Measurements from ENCODE around the gene SRMS.

SRMS gene

GRCh38 chr20:63539441-63540370 lies 7.8 kb downstream of the SRMS start:
- in situ Hi-C loops (cut with MboI; ENCODE audit: low sequenced_read_pairs): no loop called here

DNA sequence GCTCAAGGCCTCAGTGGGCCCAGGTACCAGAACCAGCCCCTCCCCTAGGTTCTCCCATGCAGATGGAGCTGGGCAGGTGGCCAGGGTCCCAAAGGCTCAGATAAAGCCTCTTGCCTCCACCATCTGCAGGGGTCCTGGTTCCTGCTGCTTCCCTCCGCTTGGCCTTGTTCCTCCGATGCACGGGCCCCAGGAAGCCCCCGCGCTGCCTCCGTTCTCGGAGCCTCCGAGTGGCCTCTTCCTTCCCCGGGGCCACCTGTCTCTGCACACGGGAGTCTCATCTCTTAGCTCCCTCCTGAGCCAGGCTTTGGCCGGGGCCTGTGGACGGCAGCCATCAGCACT lies 8.5 kb downstream of the SRMS start:
- in situ Hi-C loops (cut with MboI; ENCODE audit: low sequenced_read_pairs): no loop called here

DNA sequence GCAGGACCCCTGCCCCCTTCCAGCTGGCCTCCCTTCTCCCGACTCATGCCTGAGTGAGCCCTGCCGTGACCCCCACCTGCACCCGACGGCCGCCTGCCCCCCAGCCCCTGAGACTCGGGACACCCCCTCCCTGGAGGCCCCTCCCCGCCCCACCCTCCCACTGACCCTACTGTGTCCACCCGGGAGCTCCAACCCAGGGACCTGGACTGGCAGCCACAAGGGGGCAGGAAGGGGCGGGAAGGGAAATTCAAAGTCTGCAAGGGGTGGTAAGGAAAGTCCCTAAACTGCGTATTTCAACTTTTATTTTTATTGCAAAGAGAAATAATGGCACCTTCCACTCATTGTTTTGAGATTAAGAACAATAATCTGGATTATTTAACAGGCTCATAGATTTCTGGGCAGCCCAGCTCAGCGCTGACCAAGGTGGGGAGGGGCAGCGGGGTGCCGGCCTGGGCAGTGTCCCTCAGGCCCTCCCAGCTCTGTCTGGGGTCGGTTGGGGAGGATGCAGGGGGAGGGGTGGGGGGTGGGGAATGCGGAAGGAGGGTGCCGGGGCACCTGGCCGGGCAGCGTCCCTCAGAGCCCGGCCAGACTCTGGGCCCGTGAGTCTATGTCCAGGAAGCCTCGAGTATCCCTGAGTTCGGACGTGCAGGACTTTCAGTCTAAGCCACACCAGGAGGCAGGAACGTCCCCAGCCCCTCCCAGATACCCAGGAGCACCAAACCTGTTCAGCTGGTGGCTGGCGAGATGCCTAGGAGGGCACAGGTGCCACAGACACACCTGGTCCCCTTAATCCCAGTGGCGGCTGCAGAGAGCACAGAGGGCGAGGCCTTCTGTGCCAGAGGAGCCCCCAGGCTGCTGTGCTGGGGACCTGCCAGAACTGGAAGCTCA lies 9.1 kb downstream of the SRMS start:
- in situ Hi-C loops (cut with MboI; ENCODE audit: low sequenced_read_pairs): no loop called here

DNA sequence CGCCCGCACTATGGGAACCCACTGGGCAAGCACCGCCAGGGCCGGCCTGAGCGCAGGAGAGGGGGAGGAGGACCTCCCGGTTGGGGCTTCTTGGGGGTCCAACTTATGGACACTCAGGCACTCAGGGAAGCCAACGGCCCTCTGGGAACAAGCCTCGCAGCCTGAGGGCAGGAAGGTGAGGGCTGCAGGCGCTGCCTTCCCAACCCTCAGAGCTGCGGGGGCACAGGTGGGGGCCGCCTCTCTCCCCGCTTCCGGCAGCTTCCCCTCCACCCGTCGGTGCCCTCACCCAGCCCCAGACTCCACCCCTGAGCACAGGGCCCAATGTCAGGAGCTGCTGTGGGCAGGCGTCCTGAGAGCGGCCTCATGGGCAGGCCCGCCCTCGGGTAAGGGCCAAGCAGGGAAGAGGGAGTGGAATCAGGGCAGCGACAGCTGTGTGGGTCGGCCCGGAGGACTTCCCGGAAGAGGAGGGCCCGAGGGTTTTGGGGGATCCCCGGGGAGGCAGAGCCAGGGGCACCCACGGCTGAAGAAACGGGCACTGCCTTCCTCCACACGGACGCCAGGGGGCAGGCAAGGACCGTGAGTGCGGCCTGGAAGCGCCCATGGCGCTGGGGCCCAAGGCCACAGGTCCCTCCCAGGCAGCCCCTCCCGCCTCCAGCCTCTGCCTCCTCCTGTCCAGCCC lies 9.9 kb downstream of the SRMS start:
- in situ Hi-C loops (cut with MboI; ENCODE audit: low sequenced_read_pairs): no loop called here

GRCh38 chr20:63536997-63537524 lies 10.5 kb downstream of the SRMS start, which contains the start of gene PTK6:
TSS of gene PTK6 (minus strand) at chr20:63537376. CDS start at chr20:63537314, 62 bp downstream.
- in situ Hi-C loops (cut with MboI; ENCODE audit: low sequenced_read_pairs): no loop called here

GRCh38 chr20:63536241-63536977 lies 11.1 kb downstream of the SRMS start:
- in situ Hi-C loops (cut with MboI; ENCODE audit: low sequenced_read_pairs): no loop called here

GRCh38 chr20:63534831-63535651 lies 12.5 kb downstream of the SRMS start:
- in situ Hi-C loops (cut with MboI; ENCODE audit: low sequenced_read_pairs): no loop called here

- in situ Hi-C loops (cut with MboI; ENCODE audit: low sequenced_read_pairs): no loop called here
These were observed 13.1 kb downstream of the SRMS start for GRCh38 chr20:63534427-63534830.

DNA sequence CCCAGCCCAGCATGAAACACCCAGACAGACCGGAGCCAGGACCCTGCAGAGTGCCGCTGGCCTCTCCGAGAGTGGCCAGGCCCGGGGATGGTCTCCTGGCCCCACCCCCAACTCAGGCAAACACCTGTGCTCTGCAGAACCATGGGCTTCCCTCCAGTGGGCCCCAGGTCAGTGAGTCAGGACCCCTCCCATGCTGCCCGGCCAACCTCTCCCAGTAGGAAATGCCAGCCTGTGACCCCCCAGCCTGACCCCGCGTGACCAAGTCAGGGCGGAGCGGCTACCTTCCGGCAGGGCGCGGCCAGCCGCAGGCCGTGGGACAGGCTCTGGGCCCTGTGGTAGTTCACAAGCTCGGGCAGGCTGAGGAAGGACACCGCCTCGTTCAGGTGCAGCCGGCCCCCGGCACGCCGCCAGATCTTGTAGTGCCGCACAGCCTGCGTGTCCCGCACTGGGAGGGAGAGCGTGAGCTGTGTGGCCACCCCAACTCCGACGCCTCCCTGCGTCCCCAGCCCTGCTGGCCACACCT lies 13.6 kb downstream of the SRMS start:
- in situ Hi-C loops (cut with MboI; ENCODE audit: low sequenced_read_pairs): no loop called here

DNA sequence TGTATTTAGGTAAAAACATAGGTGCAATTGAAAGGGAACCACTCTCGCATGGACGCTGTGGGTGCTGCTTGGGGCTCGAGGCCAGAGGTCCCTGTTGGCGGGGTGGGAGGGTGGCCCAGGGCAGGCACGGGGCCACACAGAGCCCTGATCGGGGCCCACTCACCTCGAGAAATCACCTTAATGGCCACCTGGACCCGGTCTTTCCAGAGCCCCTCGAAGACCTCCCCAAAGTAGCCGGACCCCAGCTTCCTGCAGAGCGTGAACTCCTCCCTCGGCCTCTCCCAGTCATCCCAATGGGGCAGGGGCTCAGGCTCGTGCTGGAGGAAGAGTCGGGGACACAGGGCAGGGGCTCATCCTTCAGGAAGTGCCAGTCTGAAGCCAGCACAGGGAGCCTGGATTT lies 14.2 kb downstream of the SRMS start:
- in situ Hi-C loops (cut with MboI; ENCODE audit: low sequenced_read_pairs): no loop called here

- in situ Hi-C loops (cut with MboI; ENCODE audit: low sequenced_read_pairs): no loop called here
These were observed 15.0 kb downstream of the SRMS start for GRCh38 chr20:63532449-63532971.

DNA sequence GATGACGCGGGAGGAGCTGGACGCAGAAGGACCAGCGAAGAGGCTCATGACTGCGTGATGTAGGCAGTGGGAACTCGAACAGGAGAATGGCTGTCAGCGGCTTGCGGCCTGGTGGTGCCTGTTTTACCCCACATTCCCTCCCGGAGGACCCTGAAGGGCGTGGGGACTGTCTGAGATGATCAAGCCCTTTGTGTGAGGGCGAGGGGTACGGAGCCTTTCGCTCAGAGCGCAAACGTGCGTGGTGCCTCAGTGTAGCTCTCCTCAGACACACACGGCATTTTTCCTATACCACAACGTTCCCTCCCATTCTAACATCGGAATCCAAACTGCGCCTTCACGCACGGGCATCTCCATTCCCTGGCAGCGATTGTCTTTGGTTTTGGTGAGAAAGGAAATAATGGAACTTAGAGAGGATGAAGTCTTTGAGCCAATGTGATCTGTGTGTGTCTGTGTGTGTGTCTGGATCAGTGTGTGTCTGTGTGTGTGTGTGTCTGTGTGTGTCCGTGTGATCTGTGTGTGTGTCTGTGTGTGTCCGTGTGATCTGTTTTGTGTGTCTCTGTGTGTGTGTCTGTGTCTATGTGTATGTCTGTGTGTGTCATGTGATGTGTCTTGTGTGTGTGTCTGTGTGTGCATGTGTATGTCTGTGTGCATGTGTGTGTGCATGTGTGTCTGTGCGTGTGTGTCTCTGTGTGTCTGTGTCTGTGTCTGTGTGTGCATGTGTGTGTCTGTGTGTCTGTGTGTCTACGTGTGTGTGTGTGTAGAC lies 15.7 kb downstream of the SRMS start:
- in situ Hi-C loops (cut with MboI; ENCODE audit: low sequenced_read_pairs): no loop called here

- in situ Hi-C loops (cut with MboI; ENCODE audit: low sequenced_read_pairs): no loop called here
These were observed 16.8 kb downstream of the SRMS start for GRCh38 chr20:63530788-63531160.

DNA sequence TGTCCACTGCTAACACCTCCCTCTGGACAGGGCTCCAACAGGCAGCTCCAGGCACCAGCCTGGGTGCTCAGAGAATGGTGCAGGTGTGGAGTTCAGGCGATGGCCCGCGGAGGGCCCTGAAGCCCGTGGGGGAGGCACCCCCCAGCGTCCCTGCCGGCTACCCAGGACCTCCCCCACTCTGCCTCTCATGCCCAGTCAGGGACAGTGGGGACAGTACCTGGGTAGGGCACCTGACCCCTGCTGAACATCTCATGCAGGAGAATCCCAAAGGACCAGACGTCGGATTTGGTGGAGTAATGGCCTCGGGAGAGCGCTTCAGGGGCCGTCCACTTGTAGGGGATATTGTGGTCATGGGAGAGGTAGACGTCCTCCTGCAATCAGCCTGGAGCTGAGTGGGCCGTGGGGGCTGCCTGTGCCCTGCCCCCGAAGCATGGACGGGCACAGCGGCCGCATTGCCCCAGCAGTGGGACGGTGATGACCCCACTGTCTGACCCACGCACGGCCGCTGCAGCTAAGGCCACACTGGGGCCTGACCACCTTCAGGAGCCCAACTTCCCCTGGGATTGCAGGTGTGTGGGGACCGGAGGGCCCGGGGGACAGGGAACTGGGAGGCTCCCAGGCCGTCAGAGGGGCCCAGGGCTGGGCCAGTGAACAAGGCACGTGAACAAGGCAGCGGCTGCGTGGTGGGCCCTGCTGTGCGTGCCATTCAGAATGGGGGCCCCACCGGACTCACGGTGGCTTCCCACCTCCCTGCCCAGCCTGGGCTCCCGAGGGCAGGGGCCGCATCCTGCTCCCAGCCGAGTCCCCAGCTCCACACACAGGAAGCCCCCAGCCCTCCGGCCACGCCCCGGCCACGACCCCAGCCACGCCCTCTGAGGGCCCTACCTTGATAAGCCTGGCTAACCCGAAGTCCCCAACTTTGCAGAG lies 17.4 kb downstream of the SRMS start:
- in situ Hi-C loops (cut with MboI; ENCODE audit: low sequenced_read_pairs): no loop called here

GRCh38 chr20:63529180-63529860 lies 18.2 kb downstream of the SRMS start:
- in situ Hi-C loops (cut with MboI; ENCODE audit: low sequenced_read_pairs): no loop called here

DNA sequence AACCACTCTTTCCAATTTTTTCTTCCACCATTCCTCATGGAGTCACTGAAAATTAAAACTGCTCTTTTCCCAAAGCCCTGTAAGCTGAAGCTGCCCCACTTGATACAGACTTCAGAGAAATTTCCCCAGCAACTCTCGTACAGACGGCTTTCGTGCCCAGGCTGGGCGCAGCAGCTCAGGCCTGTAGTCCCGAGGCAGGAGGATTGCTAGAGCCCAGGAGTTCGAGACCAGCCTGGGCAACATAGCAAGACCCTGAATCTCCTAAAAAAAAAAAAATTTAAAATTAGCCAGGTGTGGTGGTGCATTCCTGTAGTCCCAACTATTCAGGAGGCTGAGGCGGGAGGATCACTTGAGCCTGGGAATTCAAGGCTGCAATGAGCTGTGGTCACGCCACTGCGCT lies 20.4 kb downstream of the SRMS start:
- in situ Hi-C loops (cut with MboI; ENCODE audit: low sequenced_read_pairs): no loop called here

DNA sequence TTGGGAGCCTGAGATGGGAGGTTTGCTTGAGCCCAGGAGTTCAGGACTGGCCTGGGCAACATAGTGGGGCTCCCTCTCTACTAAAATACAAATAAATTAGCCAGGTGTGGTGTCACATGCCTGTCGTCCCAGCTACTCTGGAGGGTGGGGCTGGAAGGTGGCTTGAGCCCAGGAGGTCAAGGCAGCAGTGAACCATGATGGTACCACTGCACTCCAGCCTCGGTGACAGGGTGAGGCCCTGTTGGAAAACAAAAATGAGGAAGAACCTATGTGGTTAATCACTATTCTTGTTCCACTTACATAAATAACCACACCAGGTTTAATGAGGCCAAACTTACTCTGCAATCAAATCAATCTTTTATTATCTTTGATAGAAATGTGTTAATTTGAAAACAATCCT lies 21.6 kb downstream of the SRMS start:
- in situ Hi-C loops (cut with MboI; ENCODE audit: low sequenced_read_pairs): no loop called here

All from HL-60/S4 treated with retinoic acid at 250 ng/mL for 4 days and 3 days (cell line).